Measurements from ENCODE around the gene LIFR.

LIFR gene

GRCh38 chr5:38598296-38598993, 42.0 kb upstream of the LIFR start:
- Histone ChIP-seq H3K27me3 (ENCODE audit: low read depth, low read length) (no peaks in the 10 kb centered on the region), H3K4me3 (ENCODE audit: low read depth in 1 of 2, low read length in 2 of 2) (no peak overlapping the region), H3K4me1 (ENCODE audit: control insufficient read depth in 1 of 2, insufficient read depth in 2 of 2, low read length in 2 of 2) (no peaks in the 10 kb centered on the region), H3K9me3 (ENCODE audit: control insufficient read depth in 1 of 2, low read length in 2 of 2) (no peaks in the 10 kb centered on the region), H3K27ac (ENCODE audit: low read length) (no peak overlapping the region), H3K36me3 (ENCODE audit: control insufficient read depth in 1 of 2, insufficient read depth in 2 of 2, low read length in 2 of 2) (no peaks in the 10 kb centered on the region)

GRCh38 chr5:38596981-38597380, 40.5 kb upstream of the LIFR start:
- H3K27ac ChIP-seq (ENCODE audit: low read length): no peak overlapping the region
- no peaks in the 10 kb centered on the region for H3K27me3 ChIP-seq (ENCODE audit: low read depth, low read length)
- no peaks in the 10 kb centered on the region for H3K36me3 ChIP-seq (ENCODE audit: control insufficient read depth in 1 of 2, insufficient read depth in 2 of 2, low read length in 2 of 2)
- H3K4me1 ChIP-seq (ENCODE audit: control insufficient read depth in 1 of 2, insufficient read depth in 2 of 2, low read length in 2 of 2): no peaks in the 10 kb centered on the region
- H3K9me3 ChIP-seq (ENCODE audit: control insufficient read depth in 1 of 2, low read length in 2 of 2): no peaks in the 10 kb centered on the region
- H3K4me3 ChIP-seq (ENCODE audit: low read depth in 1 of 2, low read length in 2 of 2): no peak overlapping the region

GRCh38 chr5:38595132-38595745, 38.8 kb upstream of the LIFR start:
- Histone ChIP-seq H3K4me3 (ENCODE audit: low read depth in 1 of 2, low read length in 2 of 2) (no peak overlapping the region), H3K4me1 (ENCODE audit: control insufficient read depth in 1 of 2, insufficient read depth in 2 of 2, low read length in 2 of 2) (no peaks in the 10 kb centered on the region), H3K27me3 (ENCODE audit: low read depth, low read length) (no peaks in the 10 kb centered on the region), H3K9me3 (ENCODE audit: control insufficient read depth in 1 of 2, low read length in 2 of 2) (no peaks in the 10 kb centered on the region), H3K36me3 (ENCODE audit: control insufficient read depth in 1 of 2, insufficient read depth in 2 of 2, low read length in 2 of 2) (no peaks in the 10 kb centered on the region), H3K27ac (ENCODE audit: low read length) (no peak overlapping the region)

GRCh38 chr5:38593959-38594358, 37.5 kb upstream of the LIFR start:
- Histone ChIP-seq H3K4me3 (ENCODE audit: low read depth in 1 of 2, low read length in 2 of 2) (no peak overlapping the region), H3K27ac (ENCODE audit: low read length) (no peak overlapping the region)

GRCh38 chr5:38591523-38591849, 35.0 kb upstream of the LIFR start:
- H3K4me3 ChIP-seq (ENCODE audit: low read depth in 1 of 2, low read length in 2 of 2): no peak overlapping the region
- H3K27me3 ChIP-seq (ENCODE audit: low read depth, low read length): no peaks in the 10 kb centered on the region
- no peaks in the 10 kb centered on the region for H3K36me3 ChIP-seq (ENCODE audit: control insufficient read depth in 1 of 2, insufficient read depth in 2 of 2, low read length in 2 of 2)
- no peaks in the 10 kb centered on the region for H3K9me3 ChIP-seq (ENCODE audit: control insufficient read depth in 1 of 2, low read length in 2 of 2)
- no peak overlapping the region for H3K27ac ChIP-seq (ENCODE audit: low read length)
- H3K4me1 ChIP-seq (ENCODE audit: control insufficient read depth in 1 of 2, insufficient read depth in 2 of 2, low read length in 2 of 2): no peaks in the 10 kb centered on the region

More at GRCh38 chr5:38593959-38594358, 37.5 kb upstream of the LIFR start:
- Histone ChIP-seq H3K27me3 (ENCODE audit: low read depth, low read length) (no peaks in the 10 kb centered on the region), H3K4me1 (ENCODE audit: control insufficient read depth in 1 of 2, insufficient read depth in 2 of 2, low read length in 2 of 2) (no peaks in the 10 kb centered on the region), H3K36me3 (ENCODE audit: control insufficient read depth in 1 of 2, insufficient read depth in 2 of 2, low read length in 2 of 2) (no peaks in the 10 kb centered on the region), H3K9me3 (ENCODE audit: control insufficient read depth in 1 of 2, low read length in 2 of 2) (no peaks in the 10 kb centered on the region)

- H3K27me3 ChIP-seq (ENCODE audit: low read depth, low read length): no peaks in the 10 kb centered on the region
- no peak overlapping the region for H3K4me3 ChIP-seq (ENCODE audit: low read depth in 1 of 2, low read length in 2 of 2)
- no peaks in the 10 kb centered on the region for H3K9me3 ChIP-seq (ENCODE audit: control insufficient read depth in 1 of 2, low read length in 2 of 2)
- H3K27ac ChIP-seq (ENCODE audit: low read length): no peak overlapping the region
- no peaks in the 10 kb centered on the region for H3K36me3 ChIP-seq (ENCODE audit: control insufficient read depth in 1 of 2, insufficient read depth in 2 of 2, low read length in 2 of 2)
- H3K4me1 ChIP-seq (ENCODE audit: control insufficient read depth in 1 of 2, insufficient read depth in 2 of 2, low read length in 2 of 2): no peaks in the 10 kb centered on the region
Observed at GRCh38 chr5:38590838-38591522, 34.5 kb upstream of the LIFR start.

GRCh38 chr5:38589629-38590028, 33.2 kb upstream of the LIFR start:
- Histone ChIP-seq H3K27ac (ENCODE audit: low read length) (no peak overlapping the region), H3K4me3 (ENCODE audit: low read depth in 1 of 2, low read length in 2 of 2) (no peak overlapping the region), H3K9me3 (ENCODE audit: control insufficient read depth in 1 of 2, low read length in 2 of 2) (no peaks in the 10 kb centered on the region), H3K4me1 (ENCODE audit: control insufficient read depth in 1 of 2, insufficient read depth in 2 of 2, low read length in 2 of 2) (no peaks in the 10 kb centered on the region), H3K27me3 (ENCODE audit: low read depth, low read length) (no peaks in the 10 kb centered on the region), H3K36me3 (ENCODE audit: control insufficient read depth in 1 of 2, insufficient read depth in 2 of 2, low read length in 2 of 2) (no peaks in the 10 kb centered on the region)

GRCh38 chr5:38585816-38586215, 29.4 kb upstream of the LIFR start:
- Histone ChIP-seq H3K36me3 (ENCODE audit: control insufficient read depth in 1 of 2, insufficient read depth in 2 of 2, low read length in 2 of 2) (no peaks in the 10 kb centered on the region), H3K9me3 (ENCODE audit: control insufficient read depth in 1 of 2, low read length in 2 of 2) (no peaks in the 10 kb centered on the region), H3K4me3 (ENCODE audit: low read depth in 1 of 2, low read length in 2 of 2) (no peak overlapping the region), H3K27me3 (ENCODE audit: low read depth, low read length) (no peaks in the 10 kb centered on the region), H3K4me1 (ENCODE audit: control insufficient read depth in 1 of 2, insufficient read depth in 2 of 2, low read length in 2 of 2) (no peaks in the 10 kb centered on the region), H3K27ac (ENCODE audit: low read length) (no peak overlapping the region)

- no peaks in the 10 kb centered on the region for H3K9me3 ChIP-seq (ENCODE audit: control insufficient read depth in 1 of 2, low read length in 2 of 2)
- H3K4me3 ChIP-seq (ENCODE audit: low read depth in 1 of 2, low read length in 2 of 2): no peak overlapping the region
- no peaks in the 10 kb centered on the region for H3K27me3 ChIP-seq (ENCODE audit: low read depth, low read length)
- H3K36me3 ChIP-seq (ENCODE audit: control insufficient read depth in 1 of 2, insufficient read depth in 2 of 2, low read length in 2 of 2): no peaks in the 10 kb centered on the region
- no peaks in the 10 kb centered on the region for H3K4me1 ChIP-seq (ENCODE audit: control insufficient read depth in 1 of 2, insufficient read depth in 2 of 2, low read length in 2 of 2)
- no peak overlapping the region for H3K27ac ChIP-seq (ENCODE audit: low read length)
Observed at GRCh38 chr5:38583500-38583899, 27.1 kb upstream of the LIFR start.

GRCh38 chr5:38582975-38583319, 26.5 kb upstream of the LIFR start:
- no peak overlapping the region for H3K27ac ChIP-seq (ENCODE audit: low read length)
- H3K9me3 ChIP-seq (ENCODE audit: control insufficient read depth in 1 of 2, low read length in 2 of 2): no peaks in the 10 kb centered on the region
- no peaks in the 10 kb centered on the region for H3K4me1 ChIP-seq (ENCODE audit: control insufficient read depth in 1 of 2, insufficient read depth in 2 of 2, low read length in 2 of 2)
- H3K27me3 ChIP-seq (ENCODE audit: low read depth, low read length): no peaks in the 10 kb centered on the region
- H3K36me3 ChIP-seq (ENCODE audit: control insufficient read depth in 1 of 2, insufficient read depth in 2 of 2, low read length in 2 of 2): no peaks in the 10 kb centered on the region
- no peak overlapping the region for H3K4me3 ChIP-seq (ENCODE audit: low read depth in 1 of 2, low read length in 2 of 2)

GRCh38 chr5:38582293-38582974, 26.0 kb upstream of the LIFR start:
- H3K9me3 ChIP-seq (ENCODE audit: control insufficient read depth in 1 of 2, low read length in 2 of 2): no peaks in the 10 kb centered on the region
- H3K36me3 ChIP-seq (ENCODE audit: control insufficient read depth in 1 of 2, insufficient read depth in 2 of 2, low read length in 2 of 2): no peaks in the 10 kb centered on the region
- H3K4me1 ChIP-seq (ENCODE audit: control insufficient read depth in 1 of 2, insufficient read depth in 2 of 2, low read length in 2 of 2): no peaks in the 10 kb centered on the region
- H3K27ac ChIP-seq (ENCODE audit: low read length): no peak overlapping the region
- H3K27me3 ChIP-seq (ENCODE audit: low read depth, low read length): no peaks in the 10 kb centered on the region
- H3K4me3 ChIP-seq (ENCODE audit: low read depth in 1 of 2, low read length in 2 of 2): no peak overlapping the region
